NCI-H748 (cell line): ENCODE data around the gene ADD1.
A peak's percentile ranks its signal among the peaks of the same experiment; 100 is the strongest.

ENCODE experiments used
- DNase-seq: peaks from one replicate; lab custom pipeline; 2025; ENCODE audit not compliant: unreplicated experiment; lab: John Stamatoyannopoulos, UW

The ADD1 gene

DNA sequence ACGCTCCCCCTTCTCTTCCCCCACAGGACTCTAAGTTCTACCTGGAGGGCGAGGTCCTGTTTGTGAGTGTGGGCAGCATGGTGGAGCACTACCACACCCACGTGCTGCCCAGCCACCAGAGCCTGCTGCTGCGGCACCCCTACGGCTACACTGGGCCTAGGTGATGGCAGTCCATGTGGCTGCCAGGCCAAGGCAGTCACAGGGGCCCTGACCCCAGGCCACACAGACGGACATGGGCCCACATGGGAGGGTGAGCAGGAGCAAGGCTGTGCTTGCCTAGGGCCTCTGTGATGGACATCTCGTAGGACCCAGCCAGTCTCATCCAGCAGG lies 10.0 kb upstream of the ADD1 start:
- no peak for DNase-seq

DNA sequence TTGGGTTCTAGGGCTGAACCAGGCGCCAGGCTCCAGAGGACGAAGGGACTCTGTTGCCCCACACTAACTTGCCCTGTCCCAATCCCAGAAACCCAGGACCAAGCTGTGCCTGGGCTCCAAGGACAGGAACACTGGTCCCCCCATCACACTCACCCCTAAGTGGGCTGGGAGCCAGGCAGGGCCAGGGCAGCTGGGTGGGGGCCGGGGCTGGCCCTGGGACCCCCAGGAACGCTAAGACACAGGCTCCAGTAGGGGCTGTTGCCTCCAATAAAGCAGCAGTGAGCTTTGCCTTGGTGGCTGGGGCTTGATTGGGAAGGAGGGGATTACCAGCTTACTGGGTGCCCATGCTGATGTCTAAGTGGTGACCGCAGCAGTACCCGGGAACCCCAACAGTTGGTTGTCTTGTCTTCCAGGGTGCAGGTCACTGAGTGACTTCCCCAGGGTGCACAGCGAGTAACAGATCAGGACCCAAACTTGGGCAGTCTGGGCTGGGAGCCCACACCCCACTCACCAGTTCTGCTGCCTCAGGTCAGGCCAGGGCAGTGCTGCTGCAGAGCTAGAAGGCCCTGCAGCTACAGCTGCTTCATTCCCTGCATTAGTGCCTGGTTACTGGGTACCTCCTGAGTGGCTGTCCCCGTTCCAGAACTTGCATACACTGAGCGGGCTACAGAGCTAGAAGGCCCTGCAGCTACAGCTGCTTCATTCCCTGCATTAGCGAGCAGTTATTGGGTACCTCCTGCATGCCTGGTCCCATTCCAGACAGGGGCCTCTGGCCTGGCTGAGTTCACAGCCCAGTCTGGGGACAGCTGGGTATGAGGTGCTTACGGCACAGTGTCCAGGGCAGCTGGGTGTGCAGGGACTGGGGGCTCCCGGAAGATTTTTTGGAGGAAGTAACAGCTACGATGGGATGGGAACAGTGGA lies 9.4 kb upstream of the ADD1 start:
- DNase-seq, result no peak

DNA sequence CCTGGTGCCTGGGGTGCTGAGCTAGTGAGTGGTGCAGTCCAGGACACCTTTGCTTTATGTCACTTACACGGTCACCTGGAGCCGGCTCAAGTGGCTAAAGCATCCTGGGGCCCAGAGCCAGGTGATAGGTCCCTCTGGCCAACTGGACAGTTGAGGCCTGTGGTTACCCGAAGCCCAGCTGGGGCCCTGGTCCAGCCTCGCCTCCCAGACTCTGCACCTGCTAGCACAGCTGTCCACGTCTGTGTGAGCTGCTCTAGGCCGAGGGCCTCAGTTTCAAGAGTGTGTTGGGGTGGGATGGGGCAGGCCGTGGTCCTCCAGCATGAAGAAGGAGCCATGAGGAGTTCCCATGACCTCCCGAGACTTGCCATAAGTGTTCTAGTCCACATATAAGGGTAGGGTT lies 7.7 kb upstream of the ADD1 start:
- no peak for DNase-seq

DNA sequence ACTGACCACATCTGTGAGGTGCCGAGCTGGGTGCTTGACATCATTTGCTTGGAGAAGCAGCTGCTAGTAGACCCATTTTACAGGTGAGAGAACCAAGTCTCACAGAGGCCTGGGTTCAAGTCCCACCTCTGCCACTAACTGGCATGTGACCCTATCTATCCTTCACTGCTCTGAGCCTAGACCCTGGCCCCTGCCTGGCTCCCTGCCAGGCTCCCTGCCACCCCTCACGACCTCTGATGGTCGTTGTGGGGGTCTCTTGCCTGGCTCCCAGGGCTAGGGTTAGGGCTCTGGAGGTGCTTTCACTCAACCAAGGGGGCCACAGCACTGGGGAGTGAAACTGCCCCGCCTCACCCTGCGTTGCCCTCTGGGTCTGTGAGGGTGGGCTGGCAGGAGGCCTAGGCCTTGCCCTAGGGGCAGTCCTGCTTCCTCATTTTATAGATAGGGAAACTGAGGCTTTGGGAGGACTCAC lies 7.2 kb upstream of the ADD1 start:
- no peak for DNase-seq

DNA sequence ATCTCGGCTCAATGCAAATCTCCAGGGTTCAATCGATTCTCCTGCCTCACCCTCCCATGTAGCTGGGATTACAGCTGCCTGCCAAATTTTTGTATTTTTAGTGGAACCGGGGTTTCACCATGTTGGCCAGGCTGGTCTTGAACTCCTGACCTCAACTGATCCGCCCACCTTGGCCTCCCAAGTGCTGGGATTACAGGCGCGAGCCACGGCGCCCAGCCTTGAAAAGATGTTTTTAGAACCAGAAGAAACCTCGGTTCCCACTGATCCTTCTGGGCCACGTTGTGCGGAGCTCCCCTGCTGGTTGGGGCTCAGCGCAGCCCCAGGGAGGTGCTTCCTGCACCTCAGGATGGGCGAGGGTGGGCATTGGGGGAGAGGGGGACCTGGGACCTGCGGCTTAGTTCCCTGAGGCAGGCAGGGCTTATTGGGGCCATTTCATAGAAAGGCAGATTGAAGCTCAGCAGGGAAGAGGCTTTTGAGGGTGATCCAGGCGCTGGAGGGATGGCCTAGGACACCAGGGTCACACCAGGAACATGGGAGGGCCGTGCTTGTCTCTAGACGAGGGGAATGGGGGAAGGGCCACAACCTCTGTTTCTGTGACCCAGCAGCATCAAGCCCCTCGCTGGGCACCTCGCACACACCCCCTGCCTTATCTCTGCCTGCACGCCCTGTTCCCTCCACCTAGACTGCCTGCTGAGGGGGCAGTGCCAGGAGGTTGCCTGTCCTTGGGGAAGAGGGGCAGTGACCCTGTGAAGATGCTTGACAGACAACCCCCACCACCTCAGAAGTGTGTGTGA lies 6.3 kb upstream of the ADD1 start:
- DNase-seq, result no peak

DNA sequence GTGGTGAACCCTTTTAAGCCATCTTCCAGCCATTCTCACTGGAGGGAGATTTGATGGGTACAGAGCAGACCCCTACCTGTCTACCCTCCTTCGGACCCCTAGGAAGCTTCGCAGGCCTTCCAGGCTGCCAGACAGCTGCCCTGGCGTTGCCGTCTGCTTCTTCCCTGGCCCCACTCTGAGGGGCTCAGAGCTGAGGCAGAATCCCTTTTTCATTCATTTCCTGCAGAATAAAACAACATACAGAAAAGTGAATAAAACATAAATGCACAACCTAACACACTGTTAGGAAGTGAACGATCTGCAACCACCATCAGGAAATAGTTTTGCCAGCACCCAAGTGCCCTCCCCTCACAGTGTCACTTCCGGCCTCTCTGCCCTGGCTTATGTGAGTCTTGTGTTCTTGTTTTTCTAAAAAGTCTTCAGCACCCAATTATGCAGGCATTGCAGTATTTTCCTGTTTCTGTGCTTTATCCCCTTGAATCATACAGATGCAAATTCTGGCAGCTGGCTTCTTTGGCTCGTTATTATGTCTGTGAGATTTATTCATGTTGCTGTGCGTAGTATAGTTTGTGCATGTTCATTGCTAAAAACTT lies 5.6 kb upstream of the ADD1 start:
- no peak for DNase-seq

DNA sequence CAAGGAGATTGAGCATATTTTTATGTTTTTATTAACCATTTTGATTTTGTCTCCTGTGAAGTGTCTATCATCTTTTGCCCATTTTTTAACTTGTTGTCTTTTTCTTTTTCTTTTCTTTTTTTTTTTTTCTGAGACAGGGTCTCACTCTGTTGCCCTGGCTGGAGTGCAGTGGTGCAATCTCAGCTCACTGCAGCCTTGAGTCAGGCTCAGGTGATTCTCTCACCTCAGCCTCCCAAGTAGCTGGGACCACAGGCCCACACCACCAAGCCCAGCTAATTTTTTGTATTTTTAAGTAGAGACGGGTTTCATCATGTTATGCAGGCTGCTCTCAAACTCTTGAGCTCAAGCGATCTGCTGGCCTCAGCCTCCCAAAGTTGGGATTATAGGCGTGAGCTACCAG lies 4.6 kb upstream of the ADD1 start:
- no peak for DNase-seq

DNA sequence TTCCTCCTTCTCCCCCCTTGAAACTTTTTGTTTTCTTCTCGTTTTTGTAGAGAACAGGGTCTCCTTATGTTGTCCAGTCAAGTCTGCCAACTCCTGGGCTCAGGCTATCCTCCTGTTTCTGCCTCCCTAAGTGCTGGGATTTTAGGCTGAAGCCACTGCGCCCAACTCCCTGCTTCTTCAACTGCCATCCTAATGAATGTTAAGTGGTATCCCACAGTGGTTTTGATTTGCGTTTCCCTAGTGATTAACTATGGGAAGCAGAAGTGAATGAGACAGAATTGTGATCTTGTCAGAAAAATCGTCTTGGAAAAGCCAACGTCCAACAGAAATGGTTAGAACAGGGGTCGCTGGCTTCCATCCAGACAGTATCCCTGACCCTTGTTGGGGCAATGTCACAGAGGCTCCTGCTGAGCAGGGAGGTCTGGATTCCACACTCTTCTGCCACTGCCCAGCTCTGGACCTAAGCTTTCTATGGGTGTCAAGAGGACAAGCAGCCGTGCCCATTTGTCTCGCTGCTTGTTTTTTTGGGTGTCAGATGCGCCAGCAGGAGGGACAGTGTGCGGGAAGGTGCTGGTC lies 869 bp upstream of the ADD1 start:
- DNase-seq, result peak; percentile 3

DNA sequence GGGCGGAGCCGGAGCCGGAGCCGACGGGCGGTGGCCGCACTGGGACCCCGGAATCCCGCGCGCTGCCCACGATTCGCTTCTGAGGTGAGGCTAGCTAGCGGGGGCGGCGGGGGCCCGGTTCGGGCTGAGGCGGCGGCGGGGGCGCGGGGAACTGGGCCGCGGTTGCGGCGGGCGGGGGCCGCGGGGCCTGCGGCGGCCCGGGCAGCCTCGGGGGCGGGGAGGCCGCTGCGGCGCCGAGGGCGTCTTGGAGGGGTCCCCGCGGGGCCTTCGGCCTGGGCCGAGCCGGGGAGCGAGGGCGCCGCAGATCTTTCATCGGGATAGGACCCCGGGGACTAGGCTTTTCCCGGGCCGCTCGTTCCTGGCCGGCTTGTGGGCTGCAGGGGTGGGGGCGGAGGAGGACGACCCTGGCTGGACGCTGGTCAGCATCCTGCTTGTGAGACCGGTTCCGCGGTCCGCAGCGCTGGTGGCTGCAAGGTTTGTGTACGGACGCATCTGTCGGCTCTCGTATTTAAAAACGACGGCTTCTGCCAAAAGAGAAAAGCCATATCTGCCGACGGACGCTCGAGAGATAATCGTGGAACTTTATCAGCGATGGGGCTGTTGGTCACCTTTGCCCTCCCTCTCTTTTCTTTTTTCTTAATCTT lies 419 bp downstream of the ADD1 start:
- peak; percentile 19 for DNase-seq

DNA sequence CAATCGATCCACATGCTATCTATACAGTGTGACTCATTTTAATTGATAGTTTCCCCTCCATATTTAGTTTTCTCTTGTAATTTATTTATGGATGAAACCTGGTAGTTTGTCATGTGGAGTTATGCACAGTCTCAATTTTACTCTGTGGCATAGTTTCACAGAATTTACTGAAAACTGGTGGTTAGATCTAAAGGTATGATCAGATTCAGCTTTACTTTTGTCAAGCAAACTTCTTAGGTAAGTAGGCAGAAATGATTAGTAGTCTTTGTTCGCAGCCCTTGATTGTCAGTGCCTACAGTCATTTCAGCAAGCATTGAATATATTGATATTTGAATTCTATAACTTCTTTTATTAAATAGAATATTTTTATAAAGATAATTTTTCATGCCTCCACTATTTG lies 2.5 kb downstream of the ADD1 start:
- no peak for DNase-seq

DNA sequence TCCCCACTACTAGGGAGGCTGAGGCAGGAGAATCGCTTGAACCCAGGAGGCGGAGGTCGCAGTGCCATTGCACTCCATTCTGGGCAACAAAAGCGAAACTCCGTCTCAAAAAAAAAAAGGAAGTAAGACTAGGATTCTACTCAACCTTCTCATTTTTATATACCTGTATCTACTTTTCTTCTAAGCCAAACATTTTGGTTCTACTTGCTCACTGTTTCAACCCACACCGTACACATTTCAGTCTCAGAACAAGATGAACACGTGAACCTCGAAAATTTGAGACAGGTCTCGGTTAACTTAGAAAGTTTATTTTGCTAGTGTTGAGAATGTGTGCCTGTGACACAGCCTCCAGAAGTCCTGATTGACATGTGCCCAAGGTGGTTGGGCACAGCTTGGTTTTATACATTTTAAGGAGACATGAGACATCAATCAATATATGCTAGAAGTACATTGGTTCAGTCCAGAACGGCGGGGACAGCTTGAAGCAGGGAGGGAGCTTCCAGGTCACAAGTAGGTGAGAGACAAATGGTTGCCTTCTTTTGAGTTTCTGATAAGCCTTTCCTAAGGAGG lies 3.7 kb downstream of the ADD1 start:
- no peak for DNase-seq

DNA sequence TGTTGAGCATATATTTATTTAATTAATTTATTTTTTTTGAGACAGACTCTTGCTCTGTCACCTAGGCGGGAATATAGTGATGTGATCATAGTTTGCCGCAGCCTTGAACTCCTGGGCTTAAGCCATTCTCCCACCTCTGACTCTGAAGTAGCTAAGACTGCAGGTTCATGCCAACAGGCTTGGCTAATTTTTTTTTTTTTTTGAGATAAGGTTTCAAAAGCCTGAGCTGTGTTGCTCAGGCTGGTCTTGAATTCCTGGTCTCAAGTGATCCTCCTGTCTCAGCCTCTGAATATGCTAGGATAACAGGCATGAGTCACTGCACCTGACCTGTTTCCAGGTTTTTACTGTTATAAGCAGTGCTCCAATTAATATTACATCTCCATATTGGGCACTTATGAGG lies 4.8 kb downstream of the ADD1 start:
- DNase-seq, result no peak

DNA sequence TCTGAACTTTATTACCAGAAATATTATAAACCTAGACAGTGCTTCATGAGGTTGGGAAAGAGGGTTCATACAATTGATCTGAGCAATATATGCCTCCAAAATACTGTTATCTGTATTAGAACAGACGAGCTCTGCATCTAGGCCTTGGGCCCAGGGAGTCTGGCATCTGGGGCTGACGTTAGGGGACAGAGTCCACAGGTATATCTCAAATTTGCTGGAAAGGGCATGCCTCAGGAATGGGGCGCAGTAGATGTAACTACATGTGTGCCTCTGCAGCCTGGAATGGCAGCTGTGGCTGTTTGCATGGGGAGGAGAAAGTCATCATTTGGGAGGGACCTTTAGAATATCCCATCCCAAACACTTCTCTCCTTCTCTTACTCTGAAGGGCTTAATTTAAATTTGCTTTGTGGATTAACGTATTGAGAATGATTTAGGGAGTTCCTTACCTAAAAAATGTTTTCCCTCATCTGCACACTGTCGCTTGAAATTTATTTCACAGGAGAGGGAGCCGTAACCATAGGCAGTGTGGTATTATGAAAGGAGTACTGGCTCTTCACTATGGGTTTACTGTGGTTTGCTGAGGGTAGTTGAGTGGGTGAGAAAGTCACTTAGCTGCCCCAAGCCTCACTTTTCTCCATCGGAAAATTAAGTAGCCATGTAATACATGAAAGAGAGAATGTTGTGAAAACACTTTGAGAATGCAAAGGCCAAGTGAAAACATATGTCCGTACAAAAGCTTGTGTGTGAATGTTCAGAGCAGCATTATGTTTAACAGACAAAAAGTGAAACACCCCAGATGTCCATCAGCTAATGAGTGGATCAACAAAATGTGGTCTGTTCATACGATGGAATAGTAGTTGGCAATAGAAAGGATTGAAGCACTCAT lies 5.9 kb downstream of the ADD1 start:
- DNase-seq, result no peak

DNA sequence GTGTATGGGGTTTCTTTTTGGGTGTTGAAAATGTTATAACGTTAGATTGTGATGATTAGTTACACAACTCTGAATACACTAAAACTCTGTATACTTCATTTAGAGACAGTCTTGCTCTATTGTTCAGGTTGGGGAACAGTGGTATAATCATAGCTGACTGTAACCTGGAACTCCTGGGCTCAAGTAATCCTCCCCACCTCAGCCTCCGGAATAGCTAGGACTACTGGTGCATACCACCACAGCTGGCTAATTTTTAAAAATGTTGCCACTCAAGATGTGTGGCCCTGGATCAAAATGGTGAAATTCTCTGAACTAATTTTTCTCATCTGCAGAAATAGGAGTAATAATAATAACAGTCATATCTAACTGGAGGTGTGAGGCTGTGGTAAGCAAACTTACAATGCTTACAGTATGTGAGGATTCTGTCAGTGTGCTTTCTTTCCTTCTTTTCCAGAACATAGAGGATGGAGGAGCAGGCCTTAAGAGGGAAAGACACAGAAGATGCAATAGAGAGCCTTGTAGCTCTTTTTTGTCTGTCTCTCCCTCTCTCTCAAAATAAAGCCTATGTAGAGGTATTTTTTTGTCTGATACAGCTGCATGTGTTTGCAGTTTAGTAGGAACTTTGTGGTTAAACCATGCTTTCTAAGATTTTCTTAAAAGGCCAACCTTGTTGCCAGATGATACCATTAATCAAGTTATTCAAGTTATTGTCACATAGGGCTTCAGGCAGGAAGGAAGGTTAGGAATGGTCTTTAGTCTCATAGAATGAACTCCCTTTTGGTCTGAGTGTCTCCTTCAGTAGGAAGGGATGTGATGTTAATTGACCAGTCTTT lies 7.5 kb downstream of the ADD1 start:
- no peak for DNase-seq

DNA sequence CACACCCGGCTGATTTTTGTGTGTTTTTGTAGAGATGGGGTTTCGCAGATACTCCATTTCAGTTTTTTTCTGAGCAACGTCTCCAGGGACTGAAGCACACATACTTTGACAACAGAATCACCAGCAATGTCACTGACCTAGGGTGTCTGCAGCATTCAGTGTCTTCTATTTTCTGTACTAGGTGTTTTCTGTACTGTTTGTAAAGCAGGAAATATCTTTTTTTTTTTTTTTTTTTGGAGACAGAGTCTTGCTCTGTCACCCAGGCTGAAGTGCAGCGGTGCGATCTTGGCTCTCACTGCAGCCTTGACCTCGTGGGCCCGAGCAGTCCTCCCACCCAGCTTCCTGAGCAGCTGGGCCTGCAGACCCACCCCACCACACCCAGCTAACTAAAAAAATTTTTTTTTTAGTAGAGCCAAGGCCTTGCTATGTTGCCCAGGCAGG lies 8.9 kb downstream of the ADD1 start:
- DNase-seq, result no peak

DNA sequence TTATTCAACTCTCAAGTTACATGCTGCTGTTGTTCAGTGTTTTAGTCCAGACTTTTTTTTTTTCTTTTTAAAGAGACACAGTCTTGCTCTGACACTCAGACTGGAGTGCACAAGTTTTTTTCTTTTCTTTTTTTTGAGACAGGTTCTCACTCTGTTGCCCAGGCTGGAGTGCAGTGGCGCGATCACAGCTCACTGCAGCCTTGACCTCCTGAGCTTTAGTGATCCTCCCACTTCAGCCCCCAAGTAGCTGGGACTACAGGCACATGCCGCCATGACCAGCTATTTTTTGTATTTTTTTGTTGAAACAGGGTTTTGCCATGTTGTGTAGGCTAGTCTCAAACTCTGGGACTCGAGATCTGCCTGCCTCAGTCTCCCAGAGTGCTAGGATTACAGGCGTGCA lies 11.9 kb downstream of the ADD1 start:
- no peak for DNase-seq

DNA sequence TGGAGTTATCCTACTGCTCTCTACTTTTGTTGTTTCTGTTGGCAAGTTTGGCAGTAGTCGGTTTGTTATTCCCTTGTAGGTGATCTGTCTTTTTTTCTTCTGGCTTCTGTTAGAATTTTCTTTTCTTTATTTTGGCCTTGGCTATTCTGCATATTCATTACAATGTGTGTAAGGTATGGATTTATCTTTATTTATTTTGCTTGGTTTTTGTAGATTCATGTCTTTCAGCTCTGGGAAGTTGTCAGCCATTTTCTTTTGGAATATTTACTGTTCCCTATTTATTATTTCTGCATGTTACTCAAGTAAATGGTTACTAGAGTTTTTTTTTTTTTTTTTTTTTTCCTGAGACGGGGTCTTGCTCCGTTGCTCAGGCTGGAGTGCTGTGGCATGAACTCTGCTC lies 12.6 kb downstream of the ADD1 start:
- DNase-seq, result no peak

DNA sequence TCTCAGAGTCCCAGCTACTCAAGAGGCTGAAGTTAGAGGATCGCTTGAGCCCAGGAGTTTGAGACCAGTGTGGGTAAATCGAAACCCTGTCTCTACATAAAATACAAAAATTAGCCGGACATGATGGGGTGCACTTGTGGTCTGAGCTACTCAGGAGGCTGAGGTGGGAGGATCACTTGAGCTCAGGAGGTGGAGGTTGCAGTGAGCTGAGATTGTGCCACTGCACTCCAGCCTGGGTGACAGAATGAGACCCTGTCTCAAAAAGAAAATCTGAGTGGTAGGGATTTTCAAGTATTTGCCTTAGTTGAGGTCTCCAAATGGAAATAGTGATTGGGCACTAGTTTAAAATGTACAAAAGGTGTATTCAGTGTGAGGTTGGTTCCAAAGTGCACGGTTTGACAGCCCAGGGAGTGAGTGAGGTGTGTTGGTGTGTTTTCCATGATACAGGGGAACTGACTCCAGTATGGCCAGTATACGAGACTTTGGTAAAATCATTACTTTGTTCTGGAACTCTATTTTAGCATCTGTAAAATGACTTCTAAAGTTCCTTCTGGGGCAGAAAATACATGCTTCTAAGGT lies 13.8 kb downstream of the ADD1 start:
- no peak for DNase-seq
